Caco-2 (cell line): Measurements from ENCODE around the gene SLC12A8. TPM values are rescaled to one million over a fixed set of nuclear protein-coding genes. Genes with fewer than 3 reads are reported as not detected.

Experiments used
- BruUV-seq: library from RNA; stranded (reverse); fragments of 400-500 nt; replicated peaks from 2 replicates; lab custom pipeline; 2021; lab: Mats Ljungman, UMichigan
- CTCF ChIA-PET: fragments of 300-600 bp; sonication (Branson Sonifier 250); formaldehyde crosslinking; loops from one replicate; lab custom pipeline; 2022; ENCODE audit warnings: antibody characterized with exemption; lab: Charles Lee
- POLR2A ChIA-PET: fragments of 300-600 bp; sonication (Branson Sonifier 250); formaldehyde crosslinking; loops from one replicate; lab custom pipeline; 2022; ENCODE audit warnings: antibody characterized with exemption; lab: Charles Lee
- DNase-seq, 2 experiments: peaks; one replicate each; pipeline versions ENCODE4 v3.0.0 to v3.0.0-alpha.2; 2020 to 2022
- H3K27me3 ChIP-seq: replicated peaks from 2 replicates; pipeline ENCODE4 v1.6.0; 2011; ENCODE audit warnings: low read length; ENCODE audit not compliant: control insufficient read depth, insufficient read depth
- H3K36me3 ChIP-seq: 2 replicates; pipeline ENCODE4 v1.5.1; 2011; ENCODE audit warnings: low read length; ENCODE audit not compliant: control insufficient read depth, insufficient read depth
- H3K4me1 ChIP-seq: fragments of 250-450 bp; sonication (Bioruptor Pico); 2 replicates; pipeline ENCODE4 v1.5.1; 2020; ENCODE audit warnings: mild to moderate bottlenecking
- H3K4me3 ChIP-seq: 2 replicates; pipeline ENCODE4 v1.5.1; 2011; ENCODE audit warnings: low read depth, mild to moderate bottlenecking, control low read depth, low read length
- H3K9me3 ChIP-seq: fragments of 250-450 bp; sonication (Bioruptor Pico); 2 replicates; pipeline ENCODE4 v1.5.1; 2020; ENCODE audit warnings: mild to moderate bottlenecking, moderate library complexity
- H3K27ac Mint-ChIP-seq: one replicate; pipeline ENCODE4 v1.8.0; 2022; ENCODE audit warnings: mixed read lengths; ENCODE audit not compliant: unreplicated experiment
- H3K27me3 Mint-ChIP-seq: one replicate; pipeline ENCODE4 v1.8.0; 2022; ENCODE audit warnings: mixed read lengths; ENCODE audit not compliant: insufficient read depth, unreplicated experiment
- H3K36me3 Mint-ChIP-seq: one replicate; pipeline ENCODE4 v1.8.0; 2022; ENCODE audit warnings: mild to moderate bottlenecking, mixed read lengths; ENCODE audit not compliant: insufficient read depth, unreplicated experiment
- H3K4me1 Mint-ChIP-seq: one replicate; pipeline ENCODE4 v1.8.0; 2022; ENCODE audit warnings: low read depth, mixed read lengths; ENCODE audit not compliant: unreplicated experiment
- H3K4me3 Mint-ChIP-seq: one replicate; pipeline ENCODE4 v1.8.0; 2022; ENCODE audit warnings: mild to moderate bottlenecking, moderate library complexity, mixed read lengths; ENCODE audit not compliant: unreplicated experiment
- H3K9me3 Mint-ChIP-seq: one replicate; pipeline ENCODE4 v1.8.0; 2022; ENCODE audit warnings: mixed read lengths; ENCODE audit not compliant: unreplicated experiment
- CTCF ChIP-seq, 2 experiments: fragments of 200-600 bp in 1 of 2; IDR thresholded peaks; 1 replicate in 1 of 2; 2 replicates in 1 of 2; pipeline versions ENCODE4 v1.5.1 to v1.8.0; 2011 to 2022; ENCODE audit warnings: antibody characterized with exemption in 1 of 2, control low read depth in 1 of 2, inconsistent platforms in 1 of 2, low read depth in 1 of 2, low read length in 1 of 2, mild to moderate bottlenecking in 1 of 2, moderate library complexity in 1 of 2; ENCODE audit not compliant: insufficient read depth in 1 of 2, severe bottlenecking in 1 of 2, unreplicated experiment in 1 of 2
- intact Hi-C: fragments of 100-400 bp; cut with micrococcal nuclease; formaldehyde crosslinking; loops from one replicate; pipeline ENCODE4 v1.10.0; 2022; ENCODE audit not compliant: unreplicated experiment
- total RNA-seq: library from RNA; stranded (reverse); gene quantifications from 2 replicates; pipeline ENCODE4 v1.2.3, GENCODE V29; 2022

The SLC12A8 gene
- total RNA-seq, 1 experiment from 2014 or later: 23.3 TPM

- no peaks in the 10 kb centered on the region for H3K27me3 ChIP-seq
- Mint-ChIP-seq H3K36me3 (peaks cover 7% of the 10 kb centered on the region), H3K27me3 (no peaks in the 10 kb centered on the region), H3K9me3 (no peaks in the 10 kb centered on the region), H3K4me1 (peaks cover 7% of the 10 kb centered on the region), H3K27ac (no peak overlapping the region), H3K4me3 (no peak overlapping the region)
- H3K4me3 ChIP-seq: no peak overlapping the region
- H3K9me3 ChIP-seq: no peaks in the 10 kb centered on the region
- no peaks in the 10 kb centered on the region for H3K36me3 ChIP-seq
- BruUV-seq: no TSS peak
- no peak for TF ChIP-seq CTCF (IDR thresholded peaks at IDR 0.05; ENCODE audit: insufficient read depth in 1 of 2, low read depth in 1 of 2, low read length in 1 of 2, severe bottlenecking in 1 of 2, unreplicated experiment in 1 of 2)
- intact Hi-C loops: no loop called here
- ChIA-PET CTCF (no interaction called here), POLR2A (no interaction called here)
- H3K4me1 ChIP-seq: no peaks in the 10 kb centered on the region
- DNase-seq: no peak
Observed at GRCh38 chr3:125160606-125161371, 51.8 kb downstream of the SLC12A8 start.

GRCh38 chr3:125157183-125157582 is 55.4 kb downstream of the SLC12A8 start:
- POLR2A ChIA-PET: no interaction called here
- CTCF ChIA-PET: no interaction called here
- H3K4me3 Mint-ChIP-seq: no peak overlapping the region
- no peaks in the 10 kb centered on the region for H3K27me3 Mint-ChIP-seq
- TF ChIP-seq CTCF (IDR thresholded peaks at IDR 0.05; ENCODE audit: insufficient read depth in 1 of 2, low read depth in 1 of 2, low read length in 1 of 2, severe bottlenecking in 1 of 2, unreplicated experiment in 1 of 2): no peak
- H3K36me3 Mint-ChIP-seq: peaks cover 7% of the 10 kb centered on the region
- no peaks in the 10 kb centered on the region for H3K27me3 ChIP-seq
- no peaks in the 10 kb centered on the region for H3K4me1 ChIP-seq
- no peaks in the 10 kb centered on the region for H3K9me3 Mint-ChIP-seq
- H3K27ac Mint-ChIP-seq: no peak overlapping the region
- DNase-seq: no peak
- no peaks in the 10 kb centered on the region for H3K36me3 ChIP-seq
- intact Hi-C loops: no loop called here
- no TSS peak for BruUV-seq
- no peak overlapping the region for H3K4me3 ChIP-seq
- no peaks in the 10 kb centered on the region for H3K9me3 ChIP-seq
- peaks cover 7% of the 10 kb centered on the region for H3K4me1 Mint-ChIP-seq

- H3K4me1 Mint-ChIP-seq: peaks cover 7% of the 10 kb centered on the region
- H3K27me3 ChIP-seq: no peaks in the 10 kb centered on the region
- ChIA-PET CTCF (no interaction called here), POLR2A (no interaction called here)
- no peaks in the 10 kb centered on the region for H3K27me3 Mint-ChIP-seq
- H3K27ac Mint-ChIP-seq: no peak overlapping the region
- TF ChIP-seq CTCF (IDR thresholded peaks at IDR 0.05; ENCODE audit: insufficient read depth in 1 of 2, low read depth in 1 of 2, low read length in 1 of 2, severe bottlenecking in 1 of 2, unreplicated experiment in 1 of 2): no peak
- no peaks in the 10 kb centered on the region for H3K36me3 ChIP-seq
- DNase-seq: no peak
- no peaks in the 10 kb centered on the region for H3K4me1 ChIP-seq
- no TSS peak for BruUV-seq
- H3K4me3 ChIP-seq: no peak overlapping the region
- H3K36me3 Mint-ChIP-seq: peaks cover 7% of the 10 kb centered on the region
- intact Hi-C loops: no loop called here
- no peaks in the 10 kb centered on the region for H3K9me3 ChIP-seq
- H3K4me3 Mint-ChIP-seq: no peak overlapping the region
- H3K9me3 Mint-ChIP-seq: no peaks in the 10 kb centered on the region
Observed at GRCh38 chr3:125156456-125156855, 56.1 kb downstream of the SLC12A8 start.
